GM10266 (cell line): ENCODE measurements around the gene LGI4.

Experiments used
- DNase-seq: peaks from one replicate; pipeline ENCODE4 v3.0.0; 2012; ENCODE audit errors: extremely low spot score
- CTCF ChIP-seq: IDR thresholded peaks from 2 replicates; pipeline ENCODE4 v1.5.1; 2012; ENCODE audit warnings: mild to moderate bottlenecking, low read depth; ENCODE audit not compliant: control insufficient read depth, insufficient read depth; ENCODE audit errors: missing control alignments

Gene LGI4

GRCh38 chr19:35115177-35115951, 19.5 kb downstream of the LGI4 start, which contains the start of gene FXYD3:
FXYD3 (plus strand) TSS chr19:35115823; CDS start chr19:35119377, 3,554 bp downstream.
- DNase-seq = no peak
- no peak for TF ChIP-seq CTCF

- TF ChIP-seq CTCF = peak; percentile 93
- DNase-seq = peak; percentile 86
These were observed 20.3 kb downstream of the LGI4 start for GRCh38 chr19:35114353-35115176.

GRCh38 chr19:35112995-35113688, 21.7 kb downstream of the LGI4 start:
- no peak for TF ChIP-seq CTCF
- DNase-seq = no peak

GRCh38 chr19:35110974-35111373, 23.9 kb downstream of the LGI4 start:
- no peak for DNase-seq
- no peak for TF ChIP-seq CTCF

- no peak for DNase-seq
- TF ChIP-seq CTCF = no peak
These were observed 25.3 kb downstream of the LGI4 start for GRCh38 chr19:35109395-35110112.

GRCh38 chr19:35108730-35109129, 26.1 kb downstream of the LGI4 start:
- TF ChIP-seq CTCF = no peak
- DNase-seq = no peak
